SK-N-MC (cell line): Measurements from ENCODE around the gene CLEC17A.

Experiments used
- EZH2 ChIP-seq: fragments of 200-600 bp; sonication (generic); IDR thresholded peaks from one replicate; pipeline ENCODE4 v1.6.1; 2017; ENCODE audit warnings: antibody characterized with exemption
- FOXP2 ChIP-seq: optimal IDR thresholded peaks from 2 replicates; pipeline ENCODE3; 2011; ENCODE audit warnings: mild to moderate bottlenecking, moderate library complexity; ENCODE audit not compliant: insufficient read depth; ENCODE audit errors: extremely low read length, control extremely low read depth
- POLR2AphosphoS5 ChIP-seq: IDR thresholded peaks from 2 replicates; pipeline ENCODE4 v1.6.1; 2012; ENCODE audit warnings: mild to moderate bottlenecking, low read depth, low read length, borderline replicate concordance

GRCh38 chr19:14545716-14546082 lies 37.2 kb upstream of the CLEC17A start:
- TF ChIP-seq EZH2 = no peak
- TF ChIP-seq POLR2AphosphoS5 = no peak
- no peak for TF ChIP-seq FOXP2
